Measurements from ENCODE around the gene UBE2D3.
A peak's percentile ranks its signal among the peaks of the same experiment; 100 is the strongest.
"Not testable (repeated sequence)": the region's sequence is repeated elsewhere in the genome, so short reads cannot be mapped to it uniquely, and the experiment has no call there.

UBE2D3 gene

DNA sequence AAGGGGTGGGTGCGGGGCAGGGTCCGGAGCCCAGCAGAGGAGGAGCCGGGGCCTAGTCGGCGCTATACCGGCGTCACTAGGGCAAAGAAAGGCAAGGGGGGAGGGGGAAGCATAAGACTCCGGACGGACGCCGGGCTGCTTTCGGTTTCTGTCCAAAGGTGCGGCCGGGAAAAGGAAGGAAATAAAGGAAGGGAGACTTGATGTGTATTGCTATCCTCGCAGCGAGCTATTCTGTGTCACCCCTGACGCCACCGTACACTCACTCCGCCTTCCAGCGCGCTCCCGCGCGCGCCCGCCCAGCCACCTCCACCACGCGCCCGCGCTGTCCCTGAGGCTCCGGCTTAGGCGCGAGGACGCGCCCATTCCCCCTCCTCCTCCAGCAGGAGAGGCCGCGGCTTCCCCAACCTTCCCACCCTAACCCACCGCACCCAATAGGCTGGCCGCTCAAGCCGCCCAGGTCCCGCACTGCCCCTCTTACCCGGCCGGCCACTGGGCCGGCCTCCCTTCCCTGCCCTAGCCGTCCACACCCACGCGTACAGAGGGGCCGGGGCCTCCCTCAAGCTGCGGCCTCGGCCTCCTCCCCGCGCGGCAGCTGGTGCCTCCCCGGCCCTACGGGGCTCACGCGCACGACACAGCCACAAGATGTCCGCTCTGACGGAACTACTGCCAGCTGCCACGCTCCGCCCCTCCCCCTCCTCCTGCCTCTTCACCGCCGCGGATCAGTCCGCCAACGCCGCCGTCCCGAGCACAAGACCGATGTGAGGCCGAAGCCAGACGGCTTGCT lies at the start of gene UBE2D3:
Gene UBE2D3, minus strand, starts transcription at position 662 of the 784 bp plus-strand sequence. CDS start 1,043 bp downstream, outside the sequence.
- Histone ChIP-seq H3K9me3 (ENCODE audit: control insufficient read depth, low read length) (no peaks in the 10 kb centered on the region), H3K27me3 (replicated peaks; ENCODE audit: control insufficient read depth, insufficient read depth, low read length) (no peaks in the 10 kb centered on the region), H3K36me3 (ENCODE audit: control insufficient read depth, insufficient read depth, low read length, severe bottlenecking) (no peaks in the 10 kb centered on the region), H3K9ac (ENCODE audit: low read length) (peak within 1 kb of the TSS; percentile 94), H3K4me1 (ENCODE audit: control insufficient read depth, insufficient read depth, low read length) (peaks cover 31% of the 10 kb centered on the region), H3K4me3 (ENCODE audit: low read length) (peak within 1 kb of the TSS; percentile 93)
- peak; percentile 96 for DNase-seq (ENCODE audit: low read depth)

- Histone ChIP-seq H3K9me3 (ENCODE audit: control insufficient read depth, low read length) (no peaks in the 10 kb centered on the region), H3K36me3 (ENCODE audit: control insufficient read depth, insufficient read depth, low read length, severe bottlenecking) (peaks cover 2% of the 10 kb centered on the region), H3K27me3 (replicated peaks; ENCODE audit: control insufficient read depth, insufficient read depth, low read length) (no peaks in the 10 kb centered on the region), H3K4me3 (ENCODE audit: low read length) (no peak overlapping the region), H3K4me1 (ENCODE audit: control insufficient read depth, insufficient read depth, low read length) (peaks cover 24% of the 10 kb centered on the region), H3K9ac (ENCODE audit: low read length) (no peak overlapping the region)
- no peak for DNase-seq (ENCODE audit: low read depth)
These were observed 44.4 kb upstream of the UBE2D3 start for GRCh38 chr4:102871772-102872171.

DNA sequence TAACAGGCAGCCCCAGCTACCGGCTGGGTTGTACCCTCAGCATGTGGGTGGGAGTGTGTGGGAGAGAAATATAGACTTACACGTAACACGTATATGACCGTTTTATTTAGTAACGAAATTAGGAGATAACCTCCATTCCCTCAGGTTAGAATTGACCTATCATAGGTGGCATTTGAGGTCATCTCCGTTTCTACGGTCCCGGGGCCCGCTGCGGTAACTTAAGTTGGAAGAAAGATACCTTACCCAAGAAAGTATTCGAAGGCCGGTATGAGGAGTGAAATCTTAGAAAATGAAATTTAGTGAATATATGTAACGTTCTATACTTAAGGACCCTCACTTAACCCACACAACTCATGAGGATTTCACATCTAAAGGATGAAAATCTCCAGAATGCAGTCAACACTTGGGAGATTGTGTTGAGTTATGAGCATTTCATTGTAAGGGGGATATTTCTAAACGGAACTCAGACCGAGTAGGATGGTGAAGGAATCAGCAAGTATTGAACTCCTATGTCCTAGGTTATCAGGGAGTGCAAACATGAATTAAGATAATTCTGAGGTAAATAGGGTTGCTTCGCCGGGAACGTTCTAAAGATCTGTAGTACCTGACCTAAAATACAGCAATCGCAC lies 42.3 kb upstream of the UBE2D3 start:
- Histone ChIP-seq H3K9me3 (ENCODE audit: control insufficient read depth, low read length) (no peaks in the 10 kb centered on the region), H3K4me3 (ENCODE audit: low read length) (peak overlapping the region; percentile 92), H3K4me1 (ENCODE audit: control insufficient read depth, insufficient read depth, low read length) (peaks cover 24% of the 10 kb centered on the region), H3K9ac (ENCODE audit: low read length) (peak overlapping the region; percentile 94), H3K36me3 (ENCODE audit: control insufficient read depth, insufficient read depth, low read length, severe bottlenecking) (peaks cover 2% of the 10 kb centered on the region), H3K27me3 (replicated peaks; ENCODE audit: control insufficient read depth, insufficient read depth, low read length) (no peaks in the 10 kb centered on the region)
- no peak for DNase-seq (ENCODE audit: low read depth)

GRCh38 chr4:102868781-102869568 lies 41.6 kb upstream of the UBE2D3 start, which contains the start of gene CISD2:
Gene CISD2 (plus strand): TSS chr4:102868992. CDS start chr4:102869085, 93 bp downstream.
- Histone ChIP-seq H3K4me3 (ENCODE audit: low read length) (peak within 1 kb of the TSS; percentile 92), H3K4me1 (ENCODE audit: control insufficient read depth, insufficient read depth, low read length) (peaks cover 24% of the 10 kb centered on the region), H3K27me3 (replicated peaks; ENCODE audit: control insufficient read depth, insufficient read depth, low read length) (no peaks in the 10 kb centered on the region), H3K9me3 (ENCODE audit: control insufficient read depth, low read length) (no peaks in the 10 kb centered on the region), H3K9ac (ENCODE audit: low read length) (peak within 1 kb of the TSS; percentile 94), H3K36me3 (ENCODE audit: control insufficient read depth, insufficient read depth, low read length, severe bottlenecking) (peaks cover 2% of the 10 kb centered on the region)
- peak; percentile 97 for DNase-seq (ENCODE audit: low read depth)

- peak overlapping the region; percentile 92 for H3K4me3 ChIP-seq (ENCODE audit: low read length)
- H3K9me3 ChIP-seq (ENCODE audit: control insufficient read depth, low read length): no peaks in the 10 kb centered on the region
- no peaks in the 10 kb centered on the region for H3K27me3 ChIP-seq (replicated peaks; ENCODE audit: control insufficient read depth, insufficient read depth, low read length)
- DNase-seq (ENCODE audit: low read depth): no peak
- H3K4me1 ChIP-seq (ENCODE audit: control insufficient read depth, insufficient read depth, low read length): peaks cover 24% of the 10 kb centered on the region
- peaks cover 2% of the 10 kb centered on the region for H3K36me3 ChIP-seq (ENCODE audit: control insufficient read depth, insufficient read depth, low read length, severe bottlenecking)
- peak overlapping the region; percentile 94 for H3K9ac ChIP-seq (ENCODE audit: low read length)
These were observed 40.9 kb upstream of the UBE2D3 start for GRCh38 chr4:102868153-102868780.

- no peaks in the 10 kb centered on the region for H3K36me3 ChIP-seq (ENCODE audit: control insufficient read depth, insufficient read depth, low read length, severe bottlenecking)
- no peaks in the 10 kb centered on the region for H3K27me3 ChIP-seq (replicated peaks; ENCODE audit: control insufficient read depth, insufficient read depth, low read length)
- DNase-seq (ENCODE audit: low read depth): no peak
- peak overlapping the region; percentile 94 for H3K9ac ChIP-seq (ENCODE audit: low read length)
- peak overlapping the region; percentile 92 for H3K4me3 ChIP-seq (ENCODE audit: low read length)
- H3K9me3 ChIP-seq (ENCODE audit: control insufficient read depth, low read length): no peaks in the 10 kb centered on the region
- H3K4me1 ChIP-seq (ENCODE audit: control insufficient read depth, insufficient read depth, low read length): peaks cover 24% of the 10 kb centered on the region
These were observed 40.2 kb upstream of the UBE2D3 start for GRCh38 chr4:102867278-102868152.

DNA sequence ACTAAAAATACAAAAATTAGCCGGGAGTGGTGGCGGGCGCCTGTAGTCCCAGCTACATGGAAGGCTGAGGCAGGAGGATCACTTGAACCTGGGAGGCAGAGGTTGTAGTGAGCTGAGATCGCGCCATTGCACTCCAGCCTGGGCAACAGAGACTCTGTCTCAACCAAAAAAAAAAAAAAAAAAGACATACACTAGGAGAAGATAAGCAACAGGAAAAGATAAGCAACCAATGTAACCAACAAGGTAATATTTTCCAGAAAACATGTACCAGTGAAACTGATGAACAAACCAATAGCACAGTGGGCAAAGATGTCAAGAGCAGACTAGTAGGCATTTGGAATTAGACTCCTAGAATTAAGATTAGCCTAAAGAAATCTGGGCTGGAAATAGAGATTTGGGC lies 38.0 kb upstream of the UBE2D3 start:
- H3K4me3 ChIP-seq (ENCODE audit: low read length); H3K9ac ChIP-seq (ENCODE audit: low read length); H3K9me3 ChIP-seq (ENCODE audit: control insufficient read depth, low read length); H3K36me3 ChIP-seq (ENCODE audit: control insufficient read depth, insufficient read depth, low read length, severe bottlenecking); DNase-seq (ENCODE audit: low read depth); H3K27me3 ChIP-seq (replicated peaks; ENCODE audit: control insufficient read depth, insufficient read depth, low read length): not testable (repeated sequence)
- peaks cover 13% of the 10 kb centered on the region for H3K4me1 ChIP-seq (ENCODE audit: control insufficient read depth, insufficient read depth, low read length)

DNA sequence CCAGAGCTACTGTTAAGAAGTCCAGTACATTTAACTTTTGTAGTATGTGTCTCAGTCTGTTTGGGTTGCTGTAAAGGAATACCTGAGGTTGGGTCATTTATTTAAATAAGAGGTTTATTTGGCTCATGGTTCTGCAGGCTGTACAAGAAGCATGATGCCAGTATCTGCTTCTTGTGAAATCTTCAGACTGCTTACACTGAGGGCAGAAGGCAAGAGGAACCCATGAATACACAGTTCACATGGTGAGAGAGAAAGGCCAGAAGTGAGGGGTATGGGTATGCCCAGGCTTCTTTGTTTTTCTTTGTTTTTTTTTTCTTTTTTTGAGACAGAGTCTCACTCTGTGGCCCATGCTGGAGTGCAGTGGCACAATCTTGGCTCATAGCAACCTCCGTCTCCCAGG lies 35.4 kb upstream of the UBE2D3 start:
- no peak overlapping the region for H3K4me3 ChIP-seq (ENCODE audit: low read length)
- no peaks in the 10 kb centered on the region for H3K36me3 ChIP-seq (ENCODE audit: control insufficient read depth, insufficient read depth, low read length, severe bottlenecking)
- no peaks in the 10 kb centered on the region for H3K27me3 ChIP-seq (replicated peaks; ENCODE audit: control insufficient read depth, insufficient read depth, low read length)
- DNase-seq (ENCODE audit: low read depth): no peak
- peaks cover 2% of the 10 kb centered on the region for H3K4me1 ChIP-seq (ENCODE audit: control insufficient read depth, insufficient read depth, low read length)
- H3K9me3 ChIP-seq (ENCODE audit: control insufficient read depth, low read length): peaks cover 13% of the 10 kb centered on the region
- no peak overlapping the region for H3K9ac ChIP-seq (ENCODE audit: low read length)

- H3K4me1 ChIP-seq (ENCODE audit: control insufficient read depth, insufficient read depth, low read length): no peaks in the 10 kb centered on the region
- no peaks in the 10 kb centered on the region for H3K27me3 ChIP-seq (replicated peaks; ENCODE audit: control insufficient read depth, insufficient read depth, low read length)
- no peak overlapping the region for H3K9ac ChIP-seq (ENCODE audit: low read length)
These were observed 34.7 kb upstream of the UBE2D3 start for GRCh38 chr4:102862016-102862415.

DNA sequence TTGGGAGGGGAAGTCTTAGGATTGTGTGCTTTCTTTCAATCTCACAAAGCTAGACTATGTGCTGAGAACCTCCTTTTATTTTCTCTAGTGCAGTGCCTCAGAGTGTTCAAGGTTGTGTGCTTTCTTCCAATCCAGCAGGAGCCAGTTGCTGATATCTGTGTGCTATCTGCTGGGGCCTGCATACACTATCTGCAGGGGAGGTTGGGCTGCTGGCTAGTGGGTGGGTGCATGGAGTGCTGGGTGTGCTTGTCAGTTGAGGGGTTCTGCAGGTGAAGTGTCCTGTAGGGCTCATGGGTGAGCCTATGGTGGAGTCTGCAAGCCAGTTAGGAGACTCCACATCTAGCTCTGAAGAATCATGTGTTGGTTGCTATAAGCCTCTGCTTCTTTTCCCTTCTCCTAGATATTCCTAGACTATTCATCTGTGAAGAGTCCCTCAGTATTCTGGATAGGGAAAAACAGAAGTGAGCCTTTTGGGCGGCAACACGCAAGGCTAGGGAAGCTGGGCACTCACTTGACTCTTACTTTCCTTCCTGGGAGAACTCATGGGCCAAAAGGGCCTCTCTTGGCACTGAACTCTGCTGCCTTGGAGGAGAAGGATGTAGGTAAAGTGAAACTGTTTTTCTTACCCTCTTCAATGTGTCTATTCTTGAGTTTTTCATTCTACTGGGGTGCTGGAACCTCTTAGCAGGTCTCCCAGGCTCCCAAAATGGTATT lies 33.4 kb upstream of the UBE2D3 start:
- H3K4me3 ChIP-seq (ENCODE audit: low read length): no peak overlapping the region
- DNase-seq (ENCODE audit: low read depth): no peak
- no peak overlapping the region for H3K9ac ChIP-seq (ENCODE audit: low read length)
- peaks cover 13% of the 10 kb centered on the region for H3K9me3 ChIP-seq (ENCODE audit: control insufficient read depth, low read length)
- no peaks in the 10 kb centered on the region for H3K27me3 ChIP-seq (replicated peaks; ENCODE audit: control insufficient read depth, insufficient read depth, low read length)
- no peaks in the 10 kb centered on the region for H3K4me1 ChIP-seq (ENCODE audit: control insufficient read depth, insufficient read depth, low read length)
- no peaks in the 10 kb centered on the region for H3K36me3 ChIP-seq (ENCODE audit: control insufficient read depth, insufficient read depth, low read length, severe bottlenecking)

More at GRCh38 chr4:102862016-102862415, 34.7 kb upstream of the UBE2D3 start:
- Histone ChIP-seq H3K4me3 (ENCODE audit: low read length) (no peak overlapping the region), H3K36me3 (ENCODE audit: control insufficient read depth, insufficient read depth, low read length, severe bottlenecking) (no peaks in the 10 kb centered on the region), H3K9me3 (ENCODE audit: control insufficient read depth, low read length) (peaks cover 13% of the 10 kb centered on the region)
- no peak for DNase-seq (ENCODE audit: low read depth)

Measured in adipocyte (in vitro differentiated cells).